T-helper 17 cell (primary cell): ENCODE data around the gene ERGIC1. TPM values are rescaled to one million over a fixed set of nuclear protein-coding genes. Genes with fewer than 3 reads are reported as not detected.

Experiments used
- ATAC-seq: fragments of 150-1000 bp; cut with Tn5 transposase; 2 replicates; pipeline ENCODE4 v1.10.0; 2021; ENCODE audit warnings: mild to moderate bottlenecking, moderate library complexity
- DNase-seq, 3 donors: peaks; one replicate each; pipeline versions ENCODE4 v3.0.0 to v3.0.0-alpha.2; 2020 to 2021
- H3K9me3 ChIP-seq: one replicate; pipeline ENCODE4 v1.7.0; 2013; ENCODE audit warnings: low read length, mild to moderate bottlenecking; ENCODE audit not compliant: control insufficient read depth, poor library complexity, severe bottlenecking
- H3K27ac Mint-ChIP-seq: one replicate; pipeline ENCODE4 v1.8.0; 2022; ENCODE audit warnings: mild to moderate bottlenecking, moderate library complexity, mixed read lengths
- H3K27me3 Mint-ChIP-seq: one replicate; pipeline ENCODE4 v1.8.0; 2022; ENCODE audit warnings: mixed read lengths
- H3K36me3 Mint-ChIP-seq: one replicate; pipeline ENCODE4 v1.8.0; 2022; ENCODE audit warnings: low read depth, mixed read lengths
- H3K4me1 Mint-ChIP-seq: one replicate; pipeline ENCODE4 v1.8.0; 2022; ENCODE audit warnings: mild to moderate bottlenecking, mixed read lengths
- H3K4me3 Mint-ChIP-seq: one replicate; pipeline ENCODE4 v1.8.0; 2022; ENCODE audit warnings: mild to moderate bottlenecking, moderate library complexity, mixed read lengths
- total RNA-seq, 4 donors: library from RNA in 2 of 4; stranded (reverse) in 2 of 4; gene quantifications; one replicate each; pipeline ENCODE4 v1.2.3 and lab custom pipeline; 2022 to 2026

The ERGIC1 gene
- total RNA-seq, 2 donors from 2014 or later, result 50.1 to 53.1 TPM

GRCh38 chr5:172825610-172826204 is 8.3 kb upstream of the ERGIC1 start:
- ATAC-seq, result no peak
- H3K4me1 Mint-ChIP-seq, result no peaks in the 10 kb centered on the region
- H3K36me3 Mint-ChIP-seq, result peaks cover 4% of the 10 kb centered on the region
- H3K9me3 ChIP-seq, result peaks cover 6% of the 10 kb centered on the region
- H3K27me3 Mint-ChIP-seq, result no peaks in the 10 kb centered on the region
- no peak overlapping the region for H3K27ac Mint-ChIP-seq
- H3K4me3 Mint-ChIP-seq, result no peak overlapping the region
- no peak for DNase-seq

GRCh38 chr5:172827841-172828240 is 6.2 kb upstream of the ERGIC1 start:
- Mint-ChIP-seq H3K4me3 (no peak overlapping the region), H3K36me3 (peaks cover 4% of the 10 kb centered on the region), H3K27ac (no peak overlapping the region), H3K27me3 (no peaks in the 10 kb centered on the region), H3K4me1 (no peaks in the 10 kb centered on the region)
- ATAC-seq (no peak), DNase-seq (no peak)
- peaks cover 6% of the 10 kb centered on the region for H3K9me3 ChIP-seq

GRCh38 chr5:172828911-172829431 is 5.1 kb upstream of the ERGIC1 start:
- Mint-ChIP-seq H3K27ac (peak overlapping the region; percentile 19), H3K36me3 (no peaks in the 10 kb centered on the region), H3K4me3 (no peak overlapping the region), H3K4me1 (peaks cover 4% of the 10 kb centered on the region), H3K27me3 (no peaks in the 10 kb centered on the region)
- DNase-seq (no peak), ATAC-seq (no peak)
- peaks cover 6% of the 10 kb centered on the region for H3K9me3 ChIP-seq

- H3K4me1 Mint-ChIP-seq, result peaks cover 4% of the 10 kb centered on the region
- H3K27ac Mint-ChIP-seq, result no peak overlapping the region
- H3K9me3 ChIP-seq, result peaks cover 6% of the 10 kb centered on the region
- no peak for ATAC-seq
- no peak overlapping the region for H3K4me3 Mint-ChIP-seq
- no peaks in the 10 kb centered on the region for H3K27me3 Mint-ChIP-seq
- no peak for DNase-seq
- no peaks in the 10 kb centered on the region for H3K36me3 Mint-ChIP-seq
Measured at GRCh38 chr5:172830275-172830799, 3.7 kb upstream of the ERGIC1 start.

GRCh38 chr5:172830876-172831662 is 3.0 kb upstream of the ERGIC1 start:
- no peak overlapping the region for H3K27ac Mint-ChIP-seq
- no peaks in the 10 kb centered on the region for H3K36me3 Mint-ChIP-seq
- H3K27me3 Mint-ChIP-seq, result no peaks in the 10 kb centered on the region
- H3K4me1 Mint-ChIP-seq, result peaks cover 7% of the 10 kb centered on the region
- DNase-seq (no peak), ATAC-seq (no peak)
- H3K4me3 Mint-ChIP-seq, result no peak overlapping the region
- peaks cover under 1% of the 10 kb centered on the region for H3K9me3 ChIP-seq

- DNase-seq (no peak), ATAC-seq (no peak)
- Mint-ChIP-seq H3K27ac (peak overlapping the region; percentile 96), H3K27me3 (no peaks in the 10 kb centered on the region), H3K4me1 (peaks cover 20% of the 10 kb centered on the region), H3K4me3 (peak overlapping the region; percentile 93), H3K36me3 (no peaks in the 10 kb centered on the region)
- H3K9me3 ChIP-seq, result no peaks in the 10 kb centered on the region
Measured at GRCh38 chr5:172832383-172833315, 1.4 kb upstream of the ERGIC1 start.

- Mint-ChIP-seq H3K4me3 (peak overlapping the region; percentile 93), H3K4me1 (peaks cover 23% of the 10 kb centered on the region), H3K27ac (peak overlapping the region; percentile 96), H3K36me3 (no peaks in the 10 kb centered on the region), H3K27me3 (no peaks in the 10 kb centered on the region)
- H3K9me3 ChIP-seq, result no peaks in the 10 kb centered on the region
- ATAC-seq (no peak), DNase-seq (no peak)
Measured at GRCh38 chr5:172833372-172833685, 722 bp upstream of the ERGIC1 start.

GRCh38 chr5:172834415-172835289 is 601 bp downstream of the ERGIC1 start:
- Mint-ChIP-seq H3K27ac (peak overlapping the region; percentile 96), H3K4me3 (peak overlapping the region; percentile 93), H3K36me3 (no peaks in the 10 kb centered on the region), H3K27me3 (no peaks in the 10 kb centered on the region), H3K4me1 (peaks cover 23% of the 10 kb centered on the region)
- H3K9me3 ChIP-seq, result no peaks in the 10 kb centered on the region
- no peak for DNase-seq
- peak; percentile 29 for ATAC-seq

- peak; percentile 10 for ATAC-seq
- no peak for DNase-seq
- H3K4me3 Mint-ChIP-seq, result peak overlapping the region; percentile 93
- H3K27ac Mint-ChIP-seq, result peak overlapping the region; percentile 96
- H3K9me3 ChIP-seq, result no peaks in the 10 kb centered on the region
- H3K4me1 Mint-ChIP-seq, result peaks cover 23% of the 10 kb centered on the region
- no peaks in the 10 kb centered on the region for H3K36me3 Mint-ChIP-seq
- H3K27me3 Mint-ChIP-seq, result no peaks in the 10 kb centered on the region
Measured at GRCh38 chr5:172835290-172835993, 1.4 kb downstream of the ERGIC1 start.

- ATAC-seq, result no peak
- peaks cover 26% of the 10 kb centered on the region for H3K4me1 Mint-ChIP-seq
- DNase-seq, result no peak
- no peaks in the 10 kb centered on the region for H3K9me3 ChIP-seq
- peak overlapping the region; percentile 96 for H3K27ac Mint-ChIP-seq
- peak overlapping the region; percentile 93 for H3K4me3 Mint-ChIP-seq
- H3K36me3 Mint-ChIP-seq, result no peaks in the 10 kb centered on the region
- H3K27me3 Mint-ChIP-seq, result no peaks in the 10 kb centered on the region
Measured at GRCh38 chr5:172835994-172836356, 1.9 kb downstream of the ERGIC1 start.

GRCh38 chr5:172837640-172838039 is 3.6 kb downstream of the ERGIC1 start:
- peak overlapping the region; percentile 36 for H3K4me3 Mint-ChIP-seq
- no peaks in the 10 kb centered on the region for H3K27me3 Mint-ChIP-seq
- no peak for DNase-seq
- peak; percentile 44 for ATAC-seq
- H3K4me1 Mint-ChIP-seq, result peaks cover 26% of the 10 kb centered on the region
- peaks cover 2% of the 10 kb centered on the region for H3K36me3 Mint-ChIP-seq
- no peaks in the 10 kb centered on the region for H3K9me3 ChIP-seq
- peak overlapping the region; percentile 96 for H3K27ac Mint-ChIP-seq
